Liver (tissue), 9 donors: ENCODE data around the gene INTS2. TPM values are rescaled to one million over a fixed set of nuclear protein-coding genes. Genes with fewer than 3 reads are reported as not detected.

Source experiments
- DNase-seq: peaks from one replicate; pipeline ENCODE4 v3.0.0-alpha.2; 2017; ENCODE audit warnings: low spot score
- H3K27ac ChIP-seq, 2 donors: one replicate each; pipeline ENCODE4 v1.7.0; 2013; ENCODE audit warnings: inconsistent platforms in 2 of 2, low read length in 2 of 2, control low read depth in 1 of 2, low read depth in 1 of 2, mild to moderate bottlenecking in 1 of 2
- H3K27me3 ChIP-seq, 4 donors: one replicate each; pipeline versions ENCODE4 v1.6.1 to v1.7.0; 2013; ENCODE audit warnings: low read length in 3 of 4, inconsistent platforms in 1 of 4, mild to moderate bottlenecking in 1 of 4, moderate library complexity in 1 of 4; ENCODE audit not compliant: control insufficient read depth in 4 of 4, insufficient read depth in 4 of 4
- H3K36me3 ChIP-seq, 4 donors: one replicate each; pipeline versions ENCODE4 v1.6.1 to v1.7.0; 2013; ENCODE audit warnings: low read length in 3 of 4, mild to moderate bottlenecking in 3 of 4, low read depth in 1 of 4, moderate library complexity in 1 of 4; ENCODE audit not compliant: control insufficient read depth in 4 of 4, insufficient read depth in 3 of 4
- H3K4me1 ChIP-seq, 4 donors: one replicate each; pipeline versions ENCODE4 v1.6.1 to v1.7.0; 2013; ENCODE audit warnings: low read length in 3 of 4, mild to moderate bottlenecking in 3 of 4, moderate library complexity in 1 of 4; ENCODE audit not compliant: control insufficient read depth in 4 of 4, insufficient read depth in 4 of 4
- H3K4me3 ChIP-seq, 3 donors: one replicate each; pipeline versions ENCODE4 v1.6.1 to v1.7.0; 2013; ENCODE audit warnings: low read length in 3 of 3, control low read depth in 1 of 3, low read depth in 1 of 3, mild to moderate bottlenecking in 1 of 3
- H3K9ac ChIP-seq, 2 donors: one replicate each; pipeline ENCODE4 v1.7.0; 2013; ENCODE audit warnings: low read length in 2 of 2, mild to moderate bottlenecking in 2 of 2, moderate library complexity in 2 of 2, control low read depth in 1 of 2, low read depth in 1 of 2
- H3K9me3 ChIP-seq, 4 donors: one replicate each; pipeline versions ENCODE4 v1.6.1 to v1.7.0; 2013; ENCODE audit warnings: low read length in 3 of 4; ENCODE audit not compliant: control insufficient read depth in 4 of 4
- ATF3 ChIP-seq: IDR thresholded peaks from 2 replicates; pipeline ENCODE4 v1.6.1; 2016; ENCODE audit warnings: antibody characterized with exemption
- CTCF ChIP-seq: fragments of 150-350 bp; IDR thresholded peaks from 2 replicates; pipeline ENCODE4 v1.5.1; 2017; ENCODE audit warnings: improper control_type of control experiment, low read depth, low read length; ENCODE audit not compliant: missing input control
- EGR1 ChIP-seq, 2 donors: IDR thresholded peaks; 2 replicates each; pipeline ENCODE4 v1.6.1; 2016 to 2018; ENCODE audit warnings: antibody characterized with exemption in 2 of 2, low read depth in 2 of 2
- GABPA ChIP-seq, 2 donors: IDR thresholded peaks in 1 of 2; conservative IDR thresholded peaks in 1 of 2; 2 replicates each; pipeline ENCODE4 v1.6.1; 2016; ENCODE audit warnings: antibody characterized with exemption in 2 of 2, mild to moderate bottlenecking in 1 of 2, moderate library complexity in 1 of 2
- HNF4A ChIP-seq, 2 donors: conservative IDR thresholded peaks; 2 replicates each; pipeline ENCODE4 v1.6.1; 2016; ENCODE audit warnings: antibody characterized with exemption in 2 of 2, mild to moderate bottlenecking in 2 of 2
- HNF4G ChIP-seq: IDR thresholded peaks from 2 replicates; pipeline ENCODE4 v1.6.1; 2016; ENCODE audit warnings: antibody characterized with exemption
- JUND ChIP-seq, 2 donors: IDR thresholded peaks; 2 replicates each; pipeline ENCODE4 v1.6.1; 2016; ENCODE audit warnings: antibody characterized with exemption in 2 of 2
- MAX ChIP-seq: IDR thresholded peaks from 2 replicates; pipeline ENCODE4 v1.6.1; 2016; ENCODE audit warnings: antibody characterized with exemption
- NR2F2 ChIP-seq: IDR thresholded peaks from 2 replicates; pipeline ENCODE4 v1.6.1; 2016; ENCODE audit warnings: antibody characterized with exemption
- RAD21 ChIP-seq, 2 donors: IDR thresholded peaks; 2 replicates each; pipeline ENCODE4 v1.6.1; 2016; ENCODE audit warnings: antibody characterized with exemption in 2 of 2, mild to moderate bottlenecking in 2 of 2
- REST ChIP-seq: IDR thresholded peaks from 2 replicates; pipeline ENCODE4 v1.6.1; 2016; ENCODE audit warnings: antibody characterized with exemption, mild to moderate bottlenecking
- RXRA ChIP-seq, 2 donors: IDR thresholded peaks; 2 replicates each; pipeline ENCODE4 v1.6.1; 2017 to 2018; ENCODE audit warnings: antibody characterized with exemption in 2 of 2, mild to moderate bottlenecking in 1 of 2
- SP1 ChIP-seq: IDR thresholded peaks from 2 replicates; pipeline ENCODE4 v1.6.1; 2018; ENCODE audit warnings: antibody characterized with exemption, mild to moderate bottlenecking
- TAF1 ChIP-seq: conservative IDR thresholded peaks from 2 replicates; pipeline ENCODE4 v1.6.1; 2016; ENCODE audit warnings: antibody characterized with exemption, mild to moderate bottlenecking
- WGBS: extraction: QIAGEN DNeasy Blood & Tissue Kit; methylation state at CpG from one replicate; pipeline ENCODE4 v1.1.7; 2013; 5-methylcytosine and 5-hydroxymethylcytosine counted together
- polyA plus RNA-seq, 2 donors: library from polyadenylated mRNA; stranded (reverse) in 1 of 2; unstranded in 1 of 2; fragments of 200-250 nt in 1 of 2; fragments of >200 nt in 1 of 2; fragmentation: Nextera tagmentation in 1 of 2; extraction: Ambion mirVana in 1 of 2; gene quantifications; one replicate each; pipeline versions ENCODE4 v1.2.1 to v1.2.3, GENCODE V29; 2013 to 2015
- total RNA-seq, 2 donors: library from RNA; depleted of rRNA; stranded (reverse); fragments of >200 nt; gene quantifications; one replicate each; pipeline ENCODE4 v1.2.3, GENCODE V29; 2014
- donor health status: healthy.
- donor health status: healthy.
- donor health status: healthy.
- donor health status: healthy.
- donor health status: healthy.

Gene INTS2
- total and polyA plus RNA-seq, 4 donors: 1.1 to 9.9 (median 5.7) TPM

GRCh38 chr17:61903251-61903650, 24.5 kb downstream of the INTS2 start:
- H3K4me3 ChIP-seq: no peak overlapping the region
- H3K9me3 ChIP-seq: no peaks in the 10 kb centered on the region
- H3K4me1 ChIP-seq: no peaks in the 10 kb centered on the region
- no peak overlapping the region for H3K27ac ChIP-seq
- 97% methylated on average over 3 of the region's 3 CpGs for WGBS
- H3K27me3 ChIP-seq: no peaks in the 10 kb centered on the region
- peaks cover 2 to 19% (median 13%) of the 10 kb centered on the region in 4 donors for H3K36me3 ChIP-seq
- DNase-seq: no peak
- H3K9ac ChIP-seq: no peak overlapping the region
- TF ChIP-seq GABPA (IDR thresholded peaks at IDR 0.05 in 1 of 2, conservative IDR thresholded peaks at IDR 0.05 in 1 of 2) (no peak), CTCF (no peak), NR2F2 (no peak), ATF3 (no peak), MAX (no peak), RAD21 (IDR thresholded peaks at IDR 0.05) (no peak), TAF1 (no peak)

GRCh38 chr17:61897548-61898180, 30.1 kb downstream of the INTS2 start:
- no peak overlapping the region for H3K27ac ChIP-seq
- H3K4me3 ChIP-seq: no peak overlapping the region
- H3K27me3 ChIP-seq: no peaks in the 10 kb centered on the region
- H3K4me1 ChIP-seq: no peaks in the 10 kb centered on the region
- no peak overlapping the region for H3K9ac ChIP-seq
- WGBS: 95% methylated on average over 2 of the region's 2 CpGs
- no peak for DNase-seq
- H3K36me3 ChIP-seq: peaks cover 3 to 17% (median 4%) of the 10 kb centered on the region in 4 donors
- TF ChIP-seq REST (no peak), HNF4A (conservative IDR thresholded peaks at IDR 0.05) (no peak), EGR1 (IDR thresholded peaks at IDR 0.05; ENCODE audit: low read depth in 2 of 2) (no peak), JUND (IDR thresholded peaks at IDR 0.05) (no peak), RXRA (IDR thresholded peaks at IDR 0.05) (no peak), CTCF (no peak), ATF3 (no peak), SP1 (no peak), HNF4G (no peak)
- no peaks in the 10 kb centered on the region for H3K9me3 ChIP-seq
